GM18517 (cell line): Measurements from ENCODE around the gene ZNF3.
"Not testable (repeated sequence)": the region's sequence is repeated elsewhere in the genome, so short reads cannot be mapped to it uniquely, and the experiment has no call there.

ENCODE experiments used
- ATAC-seq: cut with Tn5 transposase; IDR thresholded peaks from one replicate; pipeline ENCODE4 v1.9.1; 2021; ENCODE audit warnings: mild to moderate bottlenecking, moderate library complexity; ENCODE audit not compliant: unreplicated experiment

The ZNF3 gene

GRCh38 chr7:100081535-100082102 lies at the start of gene ZNF3:
Gene ZNF3, minus strand, starts transcription at chr7:100081723. Its CDS starts 4,366 bp downstream, at chr7:100077357.
- peak; percentile 82 for ATAC-seq

GRCh38 chr7:100130608-100131453 lies 49.3 kb upstream of the ZNF3 start:
- ATAC-seq, result no peak

- ATAC-seq, result not testable (repeated sequence)
Measured at GRCh38 chr7:100130220-100130607, 48.7 kb upstream of the ZNF3 start.

- ATAC-seq, result no peak
Measured at GRCh38 chr7:100128637-100128963, 47.1 kb upstream of the ZNF3 start.

GRCh38 chr7:100127866-100128636 lies 46.5 kb upstream of the ZNF3 start:
- peak; percentile 8 for ATAC-seq

- peak; percentile 70 for ATAC-seq
Measured at GRCh38 chr7:100126931-100127865, 45.7 kb upstream of the ZNF3 start, which contains the start of gene MBLAC1. Gene MBLAC1, plus strand, starts transcription at chr7:100126967. Its CDS starts 429 bp downstream, at chr7:100127396.

GRCh38 chr7:100126239-100126930 lies 44.9 kb upstream of the ZNF3 start:
- peak; percentile 24 for ATAC-seq

GRCh38 chr7:100124301-100125230 lies 43.0 kb upstream of the ZNF3 start:
- ATAC-seq, result no peak

- no peak for ATAC-seq
Measured at GRCh38 chr7:100122568-100122967, 41.0 kb upstream of the ZNF3 start.

- no peak for ATAC-seq
Measured at GRCh38 chr7:100122067-100122466, 40.5 kb upstream of the ZNF3 start.

- no peak for ATAC-seq
Measured at GRCh38 chr7:100120733-100121036, 39.2 kb upstream of the ZNF3 start.

GRCh38 chr7:100119970-100120732 lies 38.6 kb upstream of the ZNF3 start:
- ATAC-seq, result peak; percentile 31

- ATAC-seq, result peak; percentile 68
Measured at GRCh38 chr7:100119072-100119969, 37.8 kb upstream of the ZNF3 start, which contains the start of the genes CNPY4 and TAF6. Gene CNPY4, plus strand, starts transcription at chr7:100119634. Its CDS starts 111 bp downstream, at chr7:100119745. Gene TAF6, minus strand, starts transcription at chr7:100119358. Its CDS starts 5,149 bp downstream, at chr7:100114209.

GRCh38 chr7:100118388-100119071 lies 37.0 kb upstream of the ZNF3 start:
- ATAC-seq, result no peak

GRCh38 chr7:100115026-100115425 lies 33.5 kb upstream of the ZNF3 start:
- ATAC-seq, result no peak

GRCh38 chr7:100111914-100112313 lies 30.4 kb upstream of the ZNF3 start:
- no peak for ATAC-seq
